LNCaP clone FGC (cell line): ENCODE results near the gene ROR1.

ENCODE experiments used
- DNase-seq: peaks from one replicate; pipeline ENCODE4 v3.0.0-alpha.2; 2011; ENCODE audit warnings: low read depth
- H3K4me3 ChIP-seq: 2 replicates; pipeline ENCODE4 v1.5.1; 2011; ENCODE audit warnings: mild to moderate bottlenecking, low read depth, low read length, control low read depth
- CTCF ChIP-seq: IDR thresholded peaks from 2 replicates; pipeline ENCODE4 v1.5.1; 2012; ENCODE audit warnings: mild to moderate bottlenecking; ENCODE audit not compliant: control insufficient read depth, insufficient read depth; ENCODE audit errors: extremely low read depth

ROR1 gene

DNA sequence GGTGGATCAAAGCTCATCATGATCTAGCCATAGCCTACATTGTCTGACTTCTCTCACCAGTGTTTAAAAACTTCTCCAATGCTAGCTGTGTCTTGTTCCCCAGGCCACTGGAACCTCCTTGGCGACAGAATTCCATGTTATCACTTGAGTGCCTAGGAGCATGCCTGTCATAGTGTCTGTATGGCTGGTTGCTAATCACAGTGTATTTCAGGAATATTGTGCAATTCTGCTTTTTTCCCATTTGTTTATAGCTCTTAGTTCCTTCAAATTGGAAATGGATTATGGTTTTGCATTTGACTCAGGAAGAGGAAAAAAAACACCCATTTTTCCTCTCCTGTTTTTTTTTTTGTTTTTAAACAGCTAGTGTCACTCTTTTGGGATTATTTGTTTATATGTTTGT lies 25.5 kb downstream of the ROR1 start:
- H3K4me3 ChIP-seq, result no peak overlapping the region
- no peak for TF ChIP-seq CTCF
- DNase-seq, result no peak

DNA sequence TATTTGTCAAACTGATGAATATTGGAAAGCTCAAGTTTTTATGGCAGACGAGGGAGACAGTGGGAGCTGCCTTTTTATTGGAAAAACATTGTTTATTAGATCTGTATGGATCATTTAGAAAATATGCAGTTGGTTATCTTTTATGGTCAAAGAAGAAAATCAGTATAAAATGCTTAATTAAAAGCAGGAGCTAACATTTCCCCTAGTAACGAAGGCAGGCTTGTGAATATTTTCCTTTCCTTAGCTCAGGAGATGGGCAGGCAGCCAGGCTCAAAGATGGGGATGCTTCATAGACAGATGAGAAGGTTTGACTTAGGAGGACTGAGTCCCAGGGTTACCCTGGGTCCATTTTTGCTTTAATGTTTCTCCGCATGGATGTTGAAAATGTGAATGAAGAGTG lies 26.0 kb downstream of the ROR1 start:
- no peak overlapping the region for H3K4me3 ChIP-seq
- no peak for TF ChIP-seq CTCF
- DNase-seq, result no peak

- no peak for TF ChIP-seq CTCF
- H3K4me3 ChIP-seq, result no peak overlapping the region
- DNase-seq, result no peak
Observed at GRCh38 chr1:63802109-63802508, 28.3 kb downstream of the ROR1 start.

GRCh38 chr1:63804829-63805484 lies 31.1 kb downstream of the ROR1 start:
- H3K4me3 ChIP-seq, result no peak overlapping the region
- no peak for TF ChIP-seq CTCF
- DNase-seq, result no peak

- H3K4me3 ChIP-seq, result no peak overlapping the region
- no peak for DNase-seq
- TF ChIP-seq CTCF, result no peak
Observed at GRCh38 chr1:63807046-63807445, 33.2 kb downstream of the ROR1 start.

- TF ChIP-seq CTCF, result no peak
- no peak for DNase-seq
- no peak overlapping the region for H3K4me3 ChIP-seq
Observed at GRCh38 chr1:63810936-63811469, 37.2 kb downstream of the ROR1 start.

- no peak for TF ChIP-seq CTCF
- no peak overlapping the region for H3K4me3 ChIP-seq
- DNase-seq, result no peak
Observed at GRCh38 chr1:63812071-63812700, 38.4 kb downstream of the ROR1 start.
